ENCODE measurements around the gene TNIK. TPM values are rescaled to one million over a fixed set of nuclear protein-coding genes. Genes with fewer than 3 reads are reported as not detected.
"Not testable (repeated sequence)": the region's sequence is repeated elsewhere in the genome, so short reads cannot be mapped to it uniquely, and the experiment has no call there.

TNIK gene
- total RNA-seq, 1 donor from 2014 or later, result 9.3 TPM

GRCh38 chr3:171125010-171125409, 335.2 kb downstream of the TNIK start:
- no peaks in the 10 kb centered on the region for H3K36me3 Mint-ChIP-seq
- no peaks in the 10 kb centered on the region for H3K27me3 Mint-ChIP-seq (ENCODE audit: low read depth)
- TF ChIP-seq CTCF (IDR thresholded peaks at IDR 0.05; ENCODE audit: unreplicated experiment), result no peak
- DNase-seq (ENCODE audit: low spot score in 2 of 2, unreplicated experiment in 2 of 2), result no peak
- peaks cover 19% of the 10 kb centered on the region for H3K4me1 Mint-ChIP-seq
- H3K4me3 Mint-ChIP-seq, result no peak overlapping the region
- no peaks in the 10 kb centered on the region for H3K9me3 Mint-ChIP-seq
- no peak overlapping the region for H3K27ac Mint-ChIP-seq

GRCh38 chr3:171123915-171124314, 336.3 kb downstream of the TNIK start:
- no peak for TF ChIP-seq CTCF (IDR thresholded peaks at IDR 0.05; ENCODE audit: unreplicated experiment)
- no peak for DNase-seq (ENCODE audit: low spot score in 2 of 2, unreplicated experiment in 2 of 2)
- H3K4me3 Mint-ChIP-seq, result no peak overlapping the region
- H3K36me3 Mint-ChIP-seq, result peaks cover 5% of the 10 kb centered on the region
- H3K9me3 Mint-ChIP-seq, result peaks cover 4% of the 10 kb centered on the region
- no peaks in the 10 kb centered on the region for H3K27me3 Mint-ChIP-seq (ENCODE audit: low read depth)
- no peak overlapping the region for H3K27ac Mint-ChIP-seq
- peaks cover 13% of the 10 kb centered on the region for H3K4me1 Mint-ChIP-seq

GRCh38 chr3:171122861-171123260, 337.3 kb downstream of the TNIK start:
- DNase-seq (ENCODE audit: low spot score in 2 of 2, unreplicated experiment in 2 of 2), result no peak
- Mint-ChIP-seq H3K9me3 (peaks cover 4% of the 10 kb centered on the region), H3K27me3 (ENCODE audit: low read depth) (no peaks in the 10 kb centered on the region), H3K36me3 (peaks cover 5% of the 10 kb centered on the region), H3K4me1 (peaks cover 10% of the 10 kb centered on the region), H3K27ac (no peak overlapping the region), H3K4me3 (no peak overlapping the region)
- no peak for TF ChIP-seq CTCF (IDR thresholded peaks at IDR 0.05; ENCODE audit: unreplicated experiment)

GRCh38 chr3:171122240-171122639, 338.0 kb downstream of the TNIK start:
- Mint-ChIP-seq H3K9me3 (peaks cover 4% of the 10 kb centered on the region), H3K4me1 (peaks cover 4% of the 10 kb centered on the region), H3K36me3 (peaks cover 5% of the 10 kb centered on the region), H3K27ac (no peak overlapping the region), H3K4me3 (no peak overlapping the region), H3K27me3 (ENCODE audit: low read depth) (no peaks in the 10 kb centered on the region)
- no peak for TF ChIP-seq CTCF (IDR thresholded peaks at IDR 0.05; ENCODE audit: unreplicated experiment)
- DNase-seq (ENCODE audit: low spot score in 2 of 2, unreplicated experiment in 2 of 2), result no peak

- no peak for DNase-seq (ENCODE audit: low spot score in 2 of 2, unreplicated experiment in 2 of 2)
- no peak for TF ChIP-seq CTCF (IDR thresholded peaks at IDR 0.05; ENCODE audit: unreplicated experiment)
- Mint-ChIP-seq H3K36me3 (peaks cover 5% of the 10 kb centered on the region), H3K9me3 (peaks cover 4% of the 10 kb centered on the region), H3K4me1 (peaks cover 2% of the 10 kb centered on the region), H3K27ac (no peak overlapping the region), H3K27me3 (ENCODE audit: low read depth) (no peaks in the 10 kb centered on the region), H3K4me3 (no peak overlapping the region)
Measured at GRCh38 chr3:171121801-171122200, 338.4 kb downstream of the TNIK start.

GRCh38 chr3:171119402-171119801, 340.8 kb downstream of the TNIK start:
- not testable (repeated sequence) for DNase-seq (ENCODE audit: low spot score in 2 of 2, unreplicated experiment in 2 of 2); H3K4me1 Mint-ChIP-seq; H3K4me3 Mint-ChIP-seq; H3K9me3 Mint-ChIP-seq; H3K27ac Mint-ChIP-seq; H3K27me3 Mint-ChIP-seq (ENCODE audit: low read depth); H3K36me3 Mint-ChIP-seq

- not testable (repeated sequence) for DNase-seq (ENCODE audit: low spot score in 2 of 2, unreplicated experiment in 2 of 2); H3K27me3 Mint-ChIP-seq (ENCODE audit: low read depth); H3K36me3 Mint-ChIP-seq; H3K9me3 Mint-ChIP-seq; H3K27ac Mint-ChIP-seq; H3K4me1 Mint-ChIP-seq; H3K4me3 Mint-ChIP-seq
Measured at GRCh38 chr3:171118993-171119392, 341.2 kb downstream of the TNIK start.

All from mesothelial cell of epicardium (in vitro differentiated cells).